WERI-Rb-1 (cell line): ENCODE measurements around the gene SAMD9.
"Not testable (repeated sequence)": the region's sequence is repeated elsewhere in the genome, so short reads cannot be mapped to it uniquely, and the experiment has no call there.

Experiments used
- DNase-seq: peaks from one replicate; pipeline ENCODE4 v3.0.0-alpha.2; 2020
- H3K27ac ChIP-seq: fragments of 250-450 bp; sonication (Bioruptor Pico); 2 replicates; pipeline ENCODE4 v1.5.1; 2020; ENCODE audit warnings: mild to moderate bottlenecking, moderate library complexity
- H3K27me3 ChIP-seq: fragments of 250-450 bp; sonication (Bioruptor Pico); 2 replicates; pipeline ENCODE4 v1.5.1; 2021; ENCODE audit warnings: mild to moderate bottlenecking, low read depth, moderate library complexity; ENCODE audit not compliant: insufficient read depth, severe bottlenecking
- H3K36me3 ChIP-seq: fragments of 250-450 bp; sonication (Bioruptor Pico); 2 replicates; pipeline ENCODE4 v1.5.1; 2020; ENCODE audit warnings: mild to moderate bottlenecking, moderate library complexity
- H3K4me3 ChIP-seq: 2 replicates; pipeline ENCODE4 v1.5.1; 2011; ENCODE audit warnings: low read depth, mild to moderate bottlenecking, control low read depth, low read length
- H3K9me3 ChIP-seq: fragments of 250-450 bp; sonication (Bioruptor Pico); 2 replicates; pipeline ENCODE4 v1.5.1; 2021; ENCODE audit warnings: mild to moderate bottlenecking, moderate library complexity; ENCODE audit not compliant: severe bottlenecking
- TF ChIP-seq, protein P1 (sequence below): IDR thresholded peaks from 2 replicates; pipeline ENCODE4 v1.5.1; 2011; ENCODE audit warnings: low read depth, mild to moderate bottlenecking, control low read depth, inconsistent platforms, low read length

SAMD9 gene

DNA sequence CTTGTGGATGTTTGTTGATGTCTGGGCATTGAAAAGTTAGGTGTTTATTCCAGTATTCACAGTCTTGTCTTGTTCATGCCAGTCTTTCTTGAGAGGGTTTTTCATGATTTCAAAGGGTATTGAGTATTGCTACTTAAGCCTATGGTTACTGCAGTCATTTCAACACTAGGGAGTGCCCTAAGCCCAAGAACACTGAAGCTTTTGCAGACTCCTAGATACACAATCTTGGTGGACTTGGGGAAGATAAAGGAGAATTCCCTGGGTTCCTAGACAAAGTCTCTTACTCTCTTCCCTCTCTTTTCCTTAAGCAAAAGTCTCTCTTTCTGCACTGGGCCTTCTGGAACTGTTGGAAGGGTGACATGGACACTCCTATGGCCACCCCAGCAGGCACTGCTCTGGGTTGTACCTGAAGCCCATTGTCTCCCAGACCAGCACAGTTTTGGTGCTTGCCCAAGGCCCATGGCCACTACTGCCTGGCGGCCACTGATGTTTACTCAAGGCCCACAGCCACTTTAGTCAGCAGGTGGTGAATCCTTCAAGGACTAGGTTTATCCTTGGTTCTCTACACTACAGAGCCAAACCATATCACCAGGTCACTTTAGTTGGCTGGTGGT is 24.9 kb downstream of the SAMD9 start:
- no peak overlapping the region for H3K27ac ChIP-seq
- no peaks in the 10 kb centered on the region for H3K36me3 ChIP-seq
- TF ChIP-seq, protein P1, sequence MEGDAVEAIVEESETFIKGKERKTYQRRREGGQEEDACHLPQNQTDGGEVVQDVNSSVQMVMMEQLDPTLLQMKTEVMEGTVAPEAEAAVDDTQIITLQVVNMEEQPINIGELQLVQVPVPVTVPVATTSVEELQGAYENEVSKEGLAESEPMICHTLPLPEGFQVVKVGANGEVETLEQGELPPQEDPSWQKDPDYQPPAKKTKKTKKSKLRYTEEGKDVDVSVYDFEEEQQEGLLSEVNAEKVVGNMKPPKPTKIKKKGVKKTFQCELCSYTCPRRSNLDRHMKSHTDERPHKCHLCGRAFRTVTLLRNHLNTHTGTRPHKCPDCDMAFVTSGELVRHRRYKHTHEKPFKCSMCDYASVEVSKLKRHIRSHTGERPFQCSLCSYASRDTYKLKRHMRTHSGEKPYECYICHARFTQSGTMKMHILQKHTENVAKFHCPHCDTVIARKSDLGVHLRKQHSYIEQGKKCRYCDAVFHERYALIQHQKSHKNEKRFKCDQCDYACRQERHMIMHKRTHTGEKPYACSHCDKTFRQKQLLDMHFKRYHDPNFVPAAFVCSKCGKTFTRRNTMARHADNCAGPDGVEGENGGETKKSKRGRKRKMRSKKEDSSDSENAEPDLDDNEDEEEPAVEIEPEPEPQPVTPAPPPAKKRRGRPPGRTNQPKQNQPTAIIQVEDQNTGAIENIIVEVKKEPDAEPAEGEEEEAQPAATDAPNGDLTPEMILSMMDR = peak; percentile 47
- H3K27me3 ChIP-seq = no peaks in the 10 kb centered on the region
- H3K9me3 ChIP-seq = no peaks in the 10 kb centered on the region
- DNase-seq = no peak
- H3K4me3 ChIP-seq = no peak overlapping the region

DNA sequence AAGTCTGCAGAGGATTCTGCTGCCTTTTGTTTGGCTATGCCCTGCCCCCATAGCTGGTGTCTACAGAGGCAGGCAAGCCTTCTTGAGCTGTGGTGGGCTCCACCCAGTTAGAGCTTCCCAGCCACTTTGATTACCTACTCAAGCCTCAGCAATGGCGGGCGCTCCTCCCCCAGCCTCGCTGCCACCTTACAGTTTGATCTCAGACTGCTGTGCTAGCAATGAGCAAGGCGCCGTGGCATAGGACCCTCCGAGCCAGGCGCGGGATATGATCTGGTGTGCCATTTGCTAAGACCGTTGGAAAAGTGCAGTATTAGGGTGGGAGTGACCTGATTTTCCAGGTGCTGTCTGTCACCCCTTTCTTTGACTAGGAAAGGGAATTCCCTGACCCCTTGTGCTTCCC is 44.4 kb downstream of the SAMD9 start:
- not testable (repeated sequence) for H3K36me3 ChIP-seq, H3K27ac ChIP-seq, DNase-seq, H3K27me3 ChIP-seq, H3K4me3 ChIP-seq, H3K9me3 ChIP-seq

DNA sequence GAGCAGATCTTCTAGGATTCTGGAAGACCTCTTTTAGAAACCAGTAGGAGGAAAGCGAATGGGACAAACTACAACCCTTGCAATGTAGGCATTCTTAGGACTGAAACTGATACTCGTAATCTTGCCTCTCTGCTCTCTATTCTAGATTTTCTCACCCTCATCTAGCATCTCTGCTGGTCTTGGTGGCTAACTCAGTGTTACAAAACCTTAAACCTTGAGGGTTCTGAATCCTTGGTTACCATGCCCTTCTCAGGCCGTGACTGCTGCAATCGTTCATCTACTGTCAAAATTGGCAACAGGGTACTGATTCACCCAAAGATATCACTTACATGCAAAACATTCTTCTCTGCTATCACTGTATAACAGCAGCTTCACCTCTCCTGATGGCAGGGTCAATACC is 55.2 kb downstream of the SAMD9 start:
- no peaks in the 10 kb centered on the region for H3K27me3 ChIP-seq
- no peaks in the 10 kb centered on the region for H3K36me3 ChIP-seq
- no peak for DNase-seq
- TF ChIP-seq, protein P1 = no peak
- H3K27ac ChIP-seq = no peak overlapping the region
- H3K9me3 ChIP-seq = no peaks in the 10 kb centered on the region
- no peak overlapping the region for H3K4me3 ChIP-seq

DNA sequence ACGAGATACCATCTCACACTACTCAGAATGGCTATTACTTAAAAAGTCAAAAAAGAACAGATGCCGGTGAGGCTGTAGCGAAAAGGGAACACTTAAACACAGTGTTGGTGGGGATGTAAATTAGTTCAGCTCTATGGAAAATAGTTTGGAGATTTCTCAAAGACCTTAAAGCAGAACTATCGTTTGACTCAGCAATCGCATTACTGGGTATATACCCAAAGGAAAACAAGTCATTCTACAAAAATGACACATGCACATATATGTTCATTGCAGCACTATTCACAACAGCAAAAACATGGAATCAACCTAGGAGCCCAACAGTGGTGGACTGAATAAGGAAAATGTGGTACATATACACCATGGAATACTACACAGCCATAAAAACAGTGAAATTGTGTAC is 56.9 kb downstream of the SAMD9 start:
- Histone ChIP-seq H3K4me3 (no peak overlapping the region), H3K27me3 (no peaks in the 10 kb centered on the region), H3K36me3 (no peaks in the 10 kb centered on the region), H3K27ac (no peak overlapping the region), H3K9me3 (no peaks in the 10 kb centered on the region)
- DNase-seq = no peak
- TF ChIP-seq, protein P1 = no peak

DNA sequence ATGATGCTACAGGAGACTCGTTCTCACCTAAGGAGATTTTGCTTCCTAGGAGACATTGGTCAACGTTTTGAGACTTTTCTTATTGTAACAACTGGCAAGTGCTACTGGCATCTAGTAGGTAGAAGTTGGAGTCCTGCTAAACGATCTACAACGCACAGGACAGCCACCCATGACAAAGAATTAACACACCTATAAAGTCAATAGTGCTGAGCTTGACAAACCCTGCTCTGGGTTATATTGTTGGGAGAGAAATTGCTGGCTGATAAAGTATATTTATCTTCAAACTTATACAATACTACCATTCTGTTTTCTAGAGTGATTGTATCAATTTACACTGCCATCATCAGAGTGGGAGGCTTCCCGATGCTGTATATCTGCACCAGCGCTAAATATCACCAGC is 57.8 kb downstream of the SAMD9 start:
- no peaks in the 10 kb centered on the region for H3K9me3 ChIP-seq
- TF ChIP-seq, protein P1 = no peak

DNA sequence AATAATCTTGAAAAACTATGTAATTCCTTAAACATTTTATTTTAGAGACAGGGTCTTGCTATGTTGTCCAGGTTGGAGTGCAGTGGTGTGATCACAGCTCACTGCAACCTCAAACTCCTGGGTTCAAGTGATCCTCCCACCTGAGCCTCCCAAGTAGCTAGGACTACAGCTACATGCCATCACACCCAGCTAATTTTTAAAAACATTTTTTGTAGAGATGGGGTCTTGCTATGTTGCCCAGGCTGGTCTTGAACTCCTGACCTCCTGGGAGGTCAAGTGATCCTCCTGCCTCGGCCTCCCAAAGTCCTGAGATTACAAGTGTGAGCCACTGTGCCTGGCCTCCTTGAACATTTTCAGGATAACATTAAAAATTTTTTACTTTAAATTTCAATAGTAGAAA is 61.2 kb downstream of the SAMD9 start:
- H3K4me3 ChIP-seq, H3K27me3 ChIP-seq, H3K36me3 ChIP-seq, DNase-seq, H3K27ac ChIP-seq, H3K9me3 ChIP-seq: not testable (repeated sequence)

More for the DNA sequence above, 57.8 kb downstream of the SAMD9 start:
- Histone ChIP-seq H3K4me3 (no peak overlapping the region), H3K27me3 (no peaks in the 10 kb centered on the region), H3K36me3 (no peaks in the 10 kb centered on the region), H3K27ac (no peak overlapping the region)
- DNase-seq = no peak

DNA sequence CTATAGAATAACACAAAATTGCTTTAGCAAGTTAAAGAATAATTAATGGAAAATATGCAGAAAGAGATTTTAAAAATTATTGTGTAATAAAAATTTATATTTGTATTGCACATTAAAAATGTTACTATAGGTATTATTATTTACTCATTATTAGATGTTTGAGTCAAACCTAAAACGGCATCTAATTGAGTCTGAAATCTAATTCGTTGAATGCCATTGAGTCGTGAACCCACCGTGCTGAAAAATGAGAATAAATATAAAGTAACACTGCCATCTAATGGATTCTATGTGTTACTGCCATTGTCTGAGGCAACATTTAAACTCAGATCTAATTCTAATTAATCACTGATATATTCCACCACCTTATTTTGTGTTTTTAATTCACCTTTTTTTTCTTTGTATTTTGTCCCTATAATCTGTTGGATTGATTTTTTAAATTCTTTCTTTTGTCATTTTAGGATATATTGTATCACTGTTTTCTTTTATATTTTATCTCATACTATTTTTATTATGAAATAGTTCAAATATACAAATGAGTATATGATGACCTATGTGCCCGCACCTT is 62.2 kb downstream of the SAMD9 start:
- no peak for DNase-seq
- Histone ChIP-seq H3K9me3 (no peaks in the 10 kb centered on the region), H3K36me3 (no peaks in the 10 kb centered on the region), H3K4me3 (no peak overlapping the region), H3K27ac (no peak overlapping the region), H3K27me3 (no peaks in the 10 kb centered on the region)
- TF ChIP-seq, protein P1 = 0 out of 2 replicates have a peak, but pooled peaks have one; percentile 15
